IMR-90 (cell line): ENCODE data around the gene BCL2L12. TPM values are rescaled to one million over a fixed set of nuclear protein-coding genes. Genes with fewer than 3 reads are reported as not detected.

Experiments
- ATAC-seq: fragments of 200-7000 bp; cut with Tn5 transposase; 2 replicates; pipeline ENCODE4 v1.9.1; 2020; ENCODE audit warnings: low read depth, mild to moderate bottlenecking, moderate library complexity
- BruUV-seq: library from RNA; stranded (reverse); fragments of 400-500 nt; replicated peaks from 2 replicates; lab custom pipeline; 2021; lab: Mats Ljungman, UMichigan
- CTCF ChIA-PET: fragments of 300-600 bp; formaldehyde crosslinking; extraction: SDS; loops from one replicate; lab custom pipeline; 2021; ENCODE audit warnings: antibody characterized with exemption; lab: Yijun Ruan, JAX
- POLR2A ChIA-PET: fragments of 300-600 bp; sonication (Branson Sonifier 250); formaldehyde crosslinking; loops from one replicate; lab custom pipeline; 2022; ENCODE audit warnings: antibody characterized with exemption; ENCODE audit not compliant: unreplicated experiment; lab: Charles Lee
- DNase-seq: peaks from one replicate; pipeline ENCODE4 v3.0.0; 2013
- H2AFZ ChIP-seq: replicated peaks from 2 replicates; pipeline ENCODE3; 2013; ENCODE audit warnings: low read length, mild to moderate bottlenecking; ENCODE audit not compliant: poor library complexity
- H2AK5ac ChIP-seq: 2 replicates; pipeline ENCODE4 v1.6.1; 2013; ENCODE audit warnings: low read depth, low read length, inconsistent platforms
- H2AK9ac ChIP-seq: replicated peaks from 2 replicates; pipeline ENCODE3; 2013; ENCODE audit warnings: mild to moderate bottlenecking, low read depth, low read length, moderate library complexity; ENCODE audit not compliant: poor library complexity
- H2BK120ac ChIP-seq: 2 replicates; pipeline ENCODE4 v1.6.1; 2013; ENCODE audit warnings: low read depth, low read length, inconsistent platforms
- H2BK15ac ChIP-seq: 3 replicates; pipeline ENCODE4 v1.6.1; 2013; ENCODE audit warnings: low read depth, low read length, inconsistent platforms
- H2BK20ac ChIP-seq: 2 replicates; pipeline ENCODE4 v1.6.1; 2013; ENCODE audit warnings: low read depth, mild to moderate bottlenecking, inconsistent platforms, low read length, moderate library complexity
- H2BK5ac ChIP-seq: 2 replicates; pipeline ENCODE4 v1.6.1; 2013; ENCODE audit warnings: mild to moderate bottlenecking, low read depth, low read length, inconsistent platforms; ENCODE audit not compliant: poor library complexity, severe bottlenecking
- H3K14ac ChIP-seq: replicated peaks from 2 replicates; pipeline ENCODE4 v1.6.1; 2013; ENCODE audit warnings: low read depth, low read length, inconsistent platforms
- H3K18ac ChIP-seq: 2 replicates; pipeline ENCODE4 v1.6.1; 2013; ENCODE audit warnings: low read depth, low read length, control low read depth
- H3K23ac ChIP-seq: 2 replicates; pipeline ENCODE4 v1.6.1; 2013; ENCODE audit warnings: low read depth, low read length, inconsistent platforms
- H3K27ac ChIP-seq: 2 replicates; pipeline ENCODE4 v1.5.1; 2013; ENCODE audit warnings: mild to moderate bottlenecking, control low read depth, low read length; ENCODE audit not compliant: insufficient read depth
- H3K27me3 ChIP-seq: 2 replicates; pipeline ENCODE4 v1.6.1; 2013; ENCODE audit warnings: low read length; ENCODE audit not compliant: control insufficient read depth, insufficient read depth
- H3K36me3 ChIP-seq: 2 replicates; pipeline ENCODE4 v1.6.1; 2013; ENCODE audit warnings: low read length, mixed read lengths; ENCODE audit not compliant: control insufficient read depth, insufficient read depth
- H3K4ac ChIP-seq: 2 replicates; pipeline ENCODE4 v1.6.1; 2013; ENCODE audit warnings: low read depth, low read length, inconsistent platforms
- H3K4me1 ChIP-seq: 2 replicates; pipeline ENCODE4 v1.6.1; 2013; ENCODE audit warnings: low read length, mixed read lengths; ENCODE audit not compliant: control insufficient read depth, insufficient read depth
- H3K4me2 ChIP-seq: 2 replicates; pipeline ENCODE4 v1.6.1; 2013; ENCODE audit warnings: low read depth, mild to moderate bottlenecking, control low read depth, low read length, moderate library complexity
- H3K4me3 ChIP-seq: 2 replicates; pipeline ENCODE4 v1.5.1; 2013; ENCODE audit warnings: low read depth, mild to moderate bottlenecking, control low read depth, low read length, moderate library complexity; ENCODE audit not compliant: insufficient read depth
- H3K56ac ChIP-seq: 2 replicates; pipeline ENCODE4 v1.6.1; 2013; ENCODE audit warnings: low read length, inconsistent platforms; ENCODE audit not compliant: insufficient read depth; ENCODE audit errors: extremely low read depth
- H3K79me1 ChIP-seq, 2 experiments: 2 replicates each; pipeline ENCODE4 v1.6.1; 2013; ENCODE audit warnings: low read length in 2 of 2, inconsistent platforms in 1 of 2, low read depth in 1 of 2
- H3K9ac ChIP-seq: 2 replicates; pipeline ENCODE4 v1.6.1; 2013; ENCODE audit warnings: low read depth, low read length, control low read depth
- H3K9me1 ChIP-seq: 2 replicates; pipeline ENCODE4 v1.6.1; 2013; ENCODE audit warnings: low read length, inconsistent platforms; ENCODE audit not compliant: insufficient read depth
- H3K9me3 ChIP-seq: 2 replicates; pipeline ENCODE4 v1.6.1; 2013; ENCODE audit warnings: low read length; ENCODE audit not compliant: control insufficient read depth, insufficient read depth
- H4K20me1 ChIP-seq: 2 replicates; pipeline ENCODE4 v1.6.1; 2013; ENCODE audit warnings: low read length, inconsistent platforms; ENCODE audit not compliant: insufficient read depth
- H4K5ac ChIP-seq: 2 replicates; pipeline ENCODE4 v1.6.1; 2013; ENCODE audit warnings: mild to moderate bottlenecking, low read depth, low read length, control low read depth
- H4K8ac ChIP-seq, 2 experiments: 2 replicates each; pipeline ENCODE4 v1.6.1; 2013; ENCODE audit warnings: low read depth in 2 of 2, low read length in 2 of 2, control low read depth in 1 of 2, inconsistent platforms in 1 of 2
- H4K91ac ChIP-seq: 2 replicates; pipeline ENCODE4 v1.6.1; 2013; ENCODE audit warnings: low read depth, low read length, inconsistent platforms; ENCODE audit not compliant: insufficient read depth
- BHLHE40 ChIP-seq: fragments of 150-350 bp; IDR thresholded peaks from 2 replicates; pipeline ENCODE4 v1.6.1; 2016; ENCODE audit warnings: mild to moderate bottlenecking, low read depth, low read length
- CEBPB ChIP-seq: IDR thresholded peaks from 2 replicates; pipeline ENCODE4 v1.6.1; 2012; ENCODE audit warnings: low read depth, low read length, improper control_type of control experiment
- ELK1 ChIP-seq: fragments of 150-350 bp; IDR thresholded peaks from 2 replicates; pipeline ENCODE4 v1.6.1; 2016; ENCODE audit warnings: low read depth, mild to moderate bottlenecking, low read length, moderate library complexity, borderline replicate concordance
- MAFK ChIP-seq: IDR thresholded peaks from 2 replicates; pipeline ENCODE4 v1.6.1; 2012; ENCODE audit warnings: low read depth, low read length, improper control_type of control experiment
- MXI1 ChIP-seq: IDR thresholded peaks from 2 replicates; pipeline ENCODE4 v1.6.1; 2012; ENCODE audit warnings: low read depth, mild to moderate bottlenecking, low read length, moderate library complexity, borderline replicate concordance
- RCOR1 ChIP-seq: IDR thresholded peaks from 2 replicates; pipeline ENCODE4 v1.6.1; 2012; ENCODE audit warnings: mild to moderate bottlenecking, low read length, improper control_type of control experiment; ENCODE audit not compliant: insufficient replicate concordance
- SMC3 ChIP-seq: fragments of 150-350 bp; IDR thresholded peaks from 2 replicates; pipeline ENCODE4 v1.6.1; 2016; ENCODE audit warnings: low read depth, mild to moderate bottlenecking, antibody characterized with exemption, low read length, moderate library complexity
- WGBS, 2 experiments: methylation state at CpG; one replicate each; pipeline versions ENCODE4 v1.1.5 to v1.1.7; 2013; ENCODE audit warnings: missing lambda C conversion rate in 2 of 2; ENCODE audit not compliant: insufficient read length in 1 of 2; ENCODE audit errors: extremely low coverage in 2 of 2; 5-methylcytosine and 5-hydroxymethylcytosine counted together
- dilution Hi-C: fragments of 300-500 bp; cut with HindIII; formaldehyde crosslinking; loops from one replicate; pipeline ENCODE4 v1.14.3; 2018; ENCODE audit warnings: low sequenced_read_pairs; ENCODE audit not compliant: unreplicated experiment
- in situ Hi-C: fragments of 300-500 bp; cut with MboI; formaldehyde crosslinking; loops from 3 replicates; pipeline ENCODE4 v1.14.3; 2019; ENCODE audit warnings: low sequenced_read_pairs, inconsistent platforms, mixed read lengths
- intact Hi-C: fragments of 100-400 bp; cut with micrococcal nuclease; formaldehyde crosslinking; loops from 2 replicates; pipeline ENCODE4 v1.10.0; 2022
- polyA plus RNA-seq, 3 experiments: library from polyadenylated mRNA; depleted of rRNA; stranded (reverse); fragments of >200 nt; gene quantifications; 2 replicates each; pipeline ENCODE4 v1.2.3, GENCODE V29; 2012; ENCODE audit warnings: low replicate concordance in 1 of 3
- total RNA-seq: library from RNA; depleted of rRNA; stranded (reverse); fragments of >200 nt; gene quantifications from 2 replicates; pipeline ENCODE4 v1.2.3, GENCODE V29; 2012

BCL2L12 gene
- total and polyA plus RNA-seq, 2 of the 4 experiments (the other 2 are of a cell fraction), result 3.9 to 32.6 TPM

- dilution Hi-C loops, result no loop called here
- CTCF ChIA-PET, result interaction anchor here (1.2 to 2.5 kb wide), 4 partner anchors 12 to 72 kb away, joined by 3 to 7 read pairs (median 4); no protein-coding TSS in a partner anchor
- WGBS, 2 experiments, result 36% methylated on average over 2 of the region's 5 CpGs; no CpG with 5 or more reads in 1 of the 2 experiments
Observed at GRCh38 chr19:49642492-49643035, 23.2 kb upstream of the BCL2L12 start.

More at GRCh38 chr19:49642492-49643035, 23.2 kb upstream of the BCL2L12 start:
- Histone ChIP-seq H3K56ac (peak overlapping the region; percentile 89), H2AK9ac (peak overlapping the region; percentile 97), H3K9me3 (no peaks in the 10 kb centered on the region), H2BK15ac (peak overlapping the region; percentile 19; the same call in 1 of the 3 replicates), H3K4ac (peak overlapping the region; percentile 99), H3K36me3 (peaks cover 19% of the 10 kb centered on the region), H3K4me2 (peak overlapping the region; percentile 94), H4K5ac (peak overlapping the region; percentile 83), H2BK5ac (peak overlapping the region; percentile 79), H2BK20ac (no peak overlapping the region), H3K18ac (peak overlapping the region; percentile 76), H3K9me1 (0 out of 2 replicates have a peak, but pooled peaks cover 8% of the 10 kb centered on the region), H3K79me1 (peaks cover 40 to 72% of the 10 kb centered on the region in 2 experiments), H3K23ac (peak overlapping the region; percentile 96), H3K27me3 (no peaks in the 10 kb centered on the region), H4K8ac (peak overlapping the region; percentile 91 to 98), H2AK5ac (peak overlapping the region; percentile 99), H3K4me3 (peak overlapping the region; percentile 95), H4K20me1 (peaks cover 33% of the 10 kb centered on the region), H2BK120ac (peak overlapping the region; percentile 58), H3K4me1 (peaks cover 7% of the 10 kb centered on the region), H3K14ac (peak overlapping the region; percentile 99), H3K27ac (peak overlapping the region; percentile 98), H3K9ac (peak overlapping the region; percentile 99), H4K91ac (peak overlapping the region; percentile 97), H2AFZ (peak overlapping the region; percentile 68)
- in situ Hi-C loops, result no loop called here
- intact Hi-C loops, result loop anchor here (1.0 kb wide), 1 partner anchor 23 kb away; the partner anchor contains the start of genes BCL2L12 and IRF3
- POLR2A ChIA-PET, result no interaction called here
- DNase-seq (no peak), ATAC-seq (no peak)
- no TSS peak for BruUV-seq
- TF ChIP-seq RCOR1 (no peak), ELK1 (no peak), BHLHE40 (no peak), SMC3 (no peak), CEBPB (no peak), MXI1 (no peak), MAFK (no peak)
